Measurements from ENCODE around the gene SLC24A3. TPM values are rescaled to one million over a fixed set of nuclear protein-coding genes. Genes with fewer than 3 reads are reported as not detected.

SLC24A3 gene
- total RNA-seq, 6 experiments from 2014 or later, result not detected

DNA sequence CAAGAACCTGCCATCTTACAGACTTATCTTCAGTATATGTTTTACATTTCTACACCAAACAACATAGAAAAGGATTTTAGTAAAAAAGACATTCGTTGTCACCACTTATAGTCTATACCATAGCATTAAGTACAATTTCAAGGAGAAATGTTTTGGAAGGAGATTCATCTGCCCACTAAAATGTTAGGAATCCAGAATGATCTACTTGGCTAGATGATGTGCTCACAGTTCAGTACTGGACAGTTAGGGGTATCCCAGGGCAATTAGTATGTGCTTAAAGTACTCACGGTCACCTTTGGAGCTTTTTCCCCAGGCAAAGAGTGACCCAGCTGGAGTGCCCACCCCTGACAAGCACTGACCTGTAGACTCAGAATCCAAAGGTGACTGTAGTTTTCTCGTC, 222.9 kb downstream of the SLC24A3 start:
- Mint-ChIP-seq H3K27ac (no peak overlapping the region), H3K4me1 (ENCODE audit: low read depth) (peaks cover 28% of the 10 kb centered on the region; the same call in 1 of the 2 replicates), H3K9me3 (peaks cover 20% of the 10 kb centered on the region), H3K4me3 (no peak overlapping the region), H3K36me3 (ENCODE audit: low read depth) (no peaks in the 10 kb centered on the region), H3K27me3 (ENCODE audit: insufficient read depth) (peaks cover 4% of the 10 kb centered on the region)
- no peak for TF ChIP-seq CTCF (IDR thresholded peaks at IDR 0.05)
- DNase-seq, result no peak

DNA sequence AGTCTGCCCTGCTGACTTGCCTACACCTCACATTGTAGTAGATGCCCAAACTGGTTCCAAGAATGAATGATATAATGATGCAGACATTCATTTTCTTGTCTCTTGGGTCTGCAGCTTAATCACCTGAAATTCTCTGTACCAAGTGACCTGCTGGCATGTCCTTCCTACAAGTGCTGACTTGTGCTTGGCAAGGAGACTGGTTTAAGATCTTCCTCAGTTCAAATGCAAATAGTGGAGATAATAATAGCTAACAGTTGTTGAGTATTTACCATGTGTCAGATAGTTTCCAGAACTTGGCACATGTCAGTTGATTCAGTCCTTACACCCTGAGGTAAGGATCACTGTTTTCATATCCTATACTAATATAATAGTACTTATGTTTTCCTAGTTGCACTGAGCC, 223.4 kb downstream of the SLC24A3 start:
- no peak for TF ChIP-seq CTCF (IDR thresholded peaks at IDR 0.05)
- Mint-ChIP-seq H3K27me3 (ENCODE audit: insufficient read depth) (peaks cover 6% of the 10 kb centered on the region; the same call in 1 of the 2 replicates), H3K9me3 (peaks cover 20% of the 10 kb centered on the region), H3K4me3 (no peak overlapping the region), H3K4me1 (ENCODE audit: low read depth) (peaks cover 28% of the 10 kb centered on the region; the same call in 1 of the 2 replicates), H3K36me3 (ENCODE audit: low read depth) (no peaks in the 10 kb centered on the region), H3K27ac (no peak overlapping the region)
- DNase-seq, result no peak

DNA sequence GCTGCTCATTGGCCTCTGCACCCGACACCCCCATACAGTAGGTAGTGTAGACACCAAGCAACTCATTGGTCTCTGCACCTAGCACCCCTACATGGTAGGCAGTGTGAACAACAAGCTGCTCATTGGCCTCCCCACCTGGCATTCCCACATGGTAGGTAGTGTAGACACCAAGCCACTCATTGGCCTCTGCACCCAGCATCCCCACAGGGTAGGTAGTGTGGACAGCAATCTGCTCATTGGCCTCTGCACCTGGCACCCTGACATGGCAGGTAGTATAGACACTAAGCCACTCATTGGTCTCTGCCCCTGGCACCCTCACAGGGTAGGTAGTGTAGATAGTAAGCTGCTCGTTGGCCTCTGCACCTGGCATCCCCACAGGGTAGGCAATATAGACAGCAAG, 226.0 kb downstream of the SLC24A3 start:
- no peak for DNase-seq

GRCh38 chr20:19440660-19441527, 228.5 kb downstream of the SLC24A3 start:
- Mint-ChIP-seq H3K4me1 (ENCODE audit: low read depth) (peaks cover under 1% of the 10 kb centered on the region; the same call in 1 of the 2 replicates), H3K9me3 (peaks cover 20% of the 10 kb centered on the region), H3K36me3 (ENCODE audit: low read depth) (no peaks in the 10 kb centered on the region), H3K27ac (no peak overlapping the region), H3K27me3 (ENCODE audit: insufficient read depth) (peaks cover 6% of the 10 kb centered on the region), H3K4me3 (no peak overlapping the region)
- no peak for DNase-seq
- no peak for TF ChIP-seq CTCF (IDR thresholded peaks at IDR 0.05)

More for the DNA sequence above, 226.0 kb downstream of the SLC24A3 start:
- TF ChIP-seq CTCF (IDR thresholded peaks at IDR 0.05), result no peak
- Mint-ChIP-seq H3K4me3 (no peak overlapping the region), H3K36me3 (ENCODE audit: low read depth) (no peaks in the 10 kb centered on the region), H3K4me1 (ENCODE audit: low read depth) (peaks cover 21% of the 10 kb centered on the region; the same call in 1 of the 2 replicates), H3K27me3 (ENCODE audit: insufficient read depth) (peaks cover 6% of the 10 kb centered on the region), H3K9me3 (peaks cover 20% of the 10 kb centered on the region), H3K27ac (no peak overlapping the region)

GRCh38 chr20:19446246-19446645, 233.8 kb downstream of the SLC24A3 start:
- H3K27ac Mint-ChIP-seq, result no peak overlapping the region
- no peak overlapping the region for H3K4me3 Mint-ChIP-seq
- H3K4me1 Mint-ChIP-seq (ENCODE audit: low read depth), result no peaks in the 10 kb centered on the region

More at GRCh38 chr20:19446246-19446645, 233.8 kb downstream of the SLC24A3 start:
- Mint-ChIP-seq H3K9me3 (peaks cover 12% of the 10 kb centered on the region), H3K36me3 (ENCODE audit: low read depth) (no peaks in the 10 kb centered on the region), H3K27me3 (ENCODE audit: insufficient read depth) (peaks cover 3% of the 10 kb centered on the region)
- TF ChIP-seq CTCF (IDR thresholded peaks at IDR 0.05), result no peak
- DNase-seq, result no peak
